ENCODE measurements around the gene HSPE1.

- TF ChIP-seq CEBPB (IDR thresholded peaks at IDR 0.05) (no peak), NR3C1 (IDR thresholded peaks at IDR 0.05) (no peak), RAD21 (conservative IDR thresholded peaks at IDR 0.05 in 1 of 2, IDR thresholded peaks at IDR 0.05 in 1 of 2) (no peak), POLR2A (IDR thresholded peaks at IDR 0.05; ENCODE audit: low read length) (no peak), MAZ (IDR thresholded peaks at IDR 0.05; ENCODE audit: borderline replicate concordance, low read depth, low read length) (no peak)
- TF ChIP-seq, protein P1, sequence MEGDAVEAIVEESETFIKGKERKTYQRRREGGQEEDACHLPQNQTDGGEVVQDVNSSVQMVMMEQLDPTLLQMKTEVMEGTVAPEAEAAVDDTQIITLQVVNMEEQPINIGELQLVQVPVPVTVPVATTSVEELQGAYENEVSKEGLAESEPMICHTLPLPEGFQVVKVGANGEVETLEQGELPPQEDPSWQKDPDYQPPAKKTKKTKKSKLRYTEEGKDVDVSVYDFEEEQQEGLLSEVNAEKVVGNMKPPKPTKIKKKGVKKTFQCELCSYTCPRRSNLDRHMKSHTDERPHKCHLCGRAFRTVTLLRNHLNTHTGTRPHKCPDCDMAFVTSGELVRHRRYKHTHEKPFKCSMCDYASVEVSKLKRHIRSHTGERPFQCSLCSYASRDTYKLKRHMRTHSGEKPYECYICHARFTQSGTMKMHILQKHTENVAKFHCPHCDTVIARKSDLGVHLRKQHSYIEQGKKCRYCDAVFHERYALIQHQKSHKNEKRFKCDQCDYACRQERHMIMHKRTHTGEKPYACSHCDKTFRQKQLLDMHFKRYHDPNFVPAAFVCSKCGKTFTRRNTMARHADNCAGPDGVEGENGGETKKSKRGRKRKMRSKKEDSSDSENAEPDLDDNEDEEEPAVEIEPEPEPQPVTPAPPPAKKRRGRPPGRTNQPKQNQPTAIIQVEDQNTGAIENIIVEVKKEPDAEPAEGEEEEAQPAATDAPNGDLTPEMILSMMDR (IDR thresholded peaks at IDR 0.05): no peak
- TF ChIP-seq, protein P2, sequence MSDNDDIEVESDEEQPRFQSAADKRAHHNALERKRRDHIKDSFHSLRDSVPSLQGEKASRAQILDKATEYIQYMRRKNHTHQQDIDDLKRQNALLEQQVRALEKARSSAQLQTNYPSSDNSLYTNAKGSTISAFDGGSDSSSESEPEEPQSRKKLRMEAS (IDR thresholded peaks at IDR 0.05): no peak
These were observed 2.5 kb downstream of the HSPE1 start for GRCh38 chr2:197502685-197503084.

Data from A549 (cell line).